HS-27A (cell line): Measurements from ENCODE around the gene NDUFS3.
"Not testable (repeated sequence)": the region's sequence is repeated elsewhere in the genome, so short reads cannot be mapped to it uniquely, and the experiment has no call there.

ENCODE experiments used
- DNase-seq: peaks from one replicate; pipeline ENCODE4 v3.0.0-alpha.2; 2012; ENCODE audit warnings: low read depth, missing footprints

The NDUFS3 gene

DNA sequence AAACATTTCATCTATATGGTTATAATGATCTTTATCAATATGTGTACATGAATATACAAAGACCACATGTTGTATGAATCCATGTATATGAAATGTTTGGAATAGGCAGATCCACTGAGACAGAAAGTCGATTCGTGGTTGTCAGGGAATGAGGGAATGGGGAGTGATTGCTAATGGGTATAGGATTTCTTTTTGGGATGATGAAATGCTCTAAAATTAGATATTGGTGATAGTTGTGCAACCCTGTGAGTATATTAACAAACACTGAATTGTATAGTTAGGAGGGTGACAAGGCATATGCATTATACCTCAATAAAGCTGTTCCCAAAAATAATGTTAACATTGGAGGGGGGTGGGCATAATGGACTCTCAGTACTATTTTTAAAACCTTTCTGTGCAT is 18.4 kb upstream of the NDUFS3 start:
- no peak for DNase-seq

DNA sequence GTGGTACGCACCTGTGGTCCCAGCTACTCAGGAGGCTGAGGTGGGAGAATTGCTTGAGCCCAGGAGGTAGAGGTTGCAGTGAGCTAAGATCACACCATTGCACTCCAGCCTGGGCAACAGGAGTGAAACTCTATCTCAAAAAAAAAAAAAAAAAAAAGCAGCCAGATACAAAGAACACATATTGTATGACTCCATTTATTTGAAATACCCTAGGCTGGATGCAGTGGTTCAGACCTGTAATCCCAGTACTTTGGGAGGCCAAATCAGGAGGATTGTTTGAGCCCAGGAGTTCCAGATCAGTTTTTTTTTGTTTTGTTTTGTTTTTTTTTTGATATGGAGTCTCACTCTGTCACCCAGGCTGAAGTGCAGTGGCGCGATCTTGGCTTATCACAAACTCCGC is 16.5 kb upstream of the NDUFS3 start:
- not testable (repeated sequence) for DNase-seq

DNA sequence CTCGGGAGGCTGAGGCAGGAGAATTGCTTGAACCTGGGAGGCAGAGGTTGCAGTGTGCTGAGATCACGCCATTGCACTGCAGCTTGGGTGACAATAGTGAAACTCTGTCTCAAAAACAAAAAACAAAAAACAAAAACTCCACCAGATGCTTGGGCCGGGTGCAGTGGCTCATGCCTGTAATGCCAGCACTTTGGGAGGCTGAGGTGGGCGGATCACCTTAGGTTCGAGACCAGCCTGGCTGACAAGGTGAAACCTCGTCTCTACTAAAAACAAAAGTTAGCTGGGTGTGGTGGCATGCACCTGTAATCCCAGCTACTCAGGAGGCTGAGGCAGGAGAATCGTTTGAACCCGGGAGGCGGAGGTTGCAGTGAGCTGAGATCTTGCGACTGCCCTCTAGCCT is 14.5 kb upstream of the NDUFS3 start:
- not testable (repeated sequence) for DNase-seq

DNA sequence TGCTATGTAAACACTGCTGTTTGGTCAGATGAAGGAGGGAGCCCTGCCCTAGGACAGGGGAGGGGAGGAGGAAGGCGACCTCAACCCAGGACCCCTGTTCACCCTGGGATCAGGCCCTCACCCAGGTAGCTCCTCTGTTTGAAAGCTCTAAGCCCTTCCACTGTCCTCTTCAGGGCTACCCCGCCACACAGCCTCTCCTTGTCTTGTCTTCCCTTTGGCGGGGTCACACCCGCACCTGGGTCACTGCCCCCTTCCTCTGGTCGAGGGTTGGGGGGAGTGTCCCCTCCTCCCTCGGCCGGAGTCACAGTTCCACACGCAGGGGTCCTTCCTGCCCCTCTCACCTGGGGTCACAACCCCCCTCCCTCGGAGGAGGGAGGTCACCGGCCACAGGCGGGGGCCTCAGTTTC is 13.9 kb upstream of the NDUFS3 start:
- DNase-seq: no peak

DNA sequence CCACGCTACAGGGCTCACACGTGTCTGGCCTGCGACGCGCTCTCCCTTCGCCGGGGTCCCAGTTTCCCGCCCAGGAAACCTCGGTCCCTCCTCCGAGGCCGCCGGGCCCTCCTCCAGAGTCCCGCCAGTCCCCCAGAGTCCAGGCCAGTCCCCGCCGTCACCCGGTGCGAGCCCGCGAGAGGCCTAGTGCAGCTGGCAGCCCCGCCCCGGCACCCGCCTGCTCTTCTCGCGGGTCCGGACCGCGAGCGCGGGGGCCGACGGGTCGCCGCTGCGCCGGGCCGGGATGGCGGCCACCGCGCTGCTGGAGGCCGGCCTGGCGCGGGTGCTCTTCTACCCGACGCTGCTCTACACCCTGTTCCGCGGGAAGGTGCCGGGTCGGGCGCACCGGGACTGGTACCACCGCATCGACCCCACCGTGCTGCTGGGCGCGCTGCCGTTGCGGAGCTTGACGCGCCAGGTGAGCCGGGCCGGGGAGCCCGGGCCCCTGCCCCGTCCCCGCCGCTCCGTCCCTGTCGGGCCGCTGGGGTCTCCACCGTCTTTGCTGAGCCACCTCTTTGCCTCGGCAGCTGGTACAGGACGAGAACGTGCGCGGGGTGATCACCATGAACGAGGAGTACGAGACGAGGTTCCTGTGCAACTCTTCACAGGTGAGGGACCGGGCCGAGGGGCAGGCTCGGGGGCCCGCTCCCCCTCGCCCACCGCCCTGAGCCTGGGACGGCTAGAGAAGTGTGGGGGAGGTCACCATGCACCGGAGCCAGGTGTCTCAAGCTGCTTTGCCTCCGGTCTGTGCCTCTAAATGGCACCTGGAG is 13.3 kb upstream of the NDUFS3 start, which contains the start of gene PTPMT1:
TSS of gene PTPMT1 (plus strand) at position 260 of the 809 bp plus-strand sequence. CDS start at position 284, 24 bp downstream.
- no peak for DNase-seq

DNA sequence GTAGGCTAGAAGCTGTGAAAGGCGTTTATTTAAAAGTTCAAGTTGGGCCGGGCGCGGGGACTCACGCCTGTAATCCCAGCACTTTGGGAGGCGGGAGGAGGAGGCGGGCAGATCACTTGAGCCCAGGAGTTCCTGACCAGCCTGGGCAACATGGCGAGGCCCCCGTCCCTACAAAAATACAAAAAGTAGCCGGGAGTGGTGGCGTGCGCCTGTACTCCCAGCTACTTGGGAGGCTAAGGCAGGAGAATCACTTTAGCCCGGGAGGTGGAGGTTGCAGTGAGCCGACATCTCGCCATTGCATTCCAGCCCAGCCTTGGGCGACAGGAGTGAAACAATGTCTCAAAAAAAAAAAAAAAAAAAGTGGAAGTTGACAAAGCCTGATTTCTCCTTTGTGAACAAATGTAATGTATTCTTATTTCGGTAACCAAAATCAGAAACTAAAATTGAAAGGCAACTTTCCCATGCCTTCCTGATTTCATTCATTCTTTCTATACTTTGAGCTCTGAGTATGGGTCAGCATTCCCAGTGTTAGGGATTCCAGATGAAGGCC is 12.7 kb upstream of the NDUFS3 start:
- DNase-seq: no peak

DNA sequence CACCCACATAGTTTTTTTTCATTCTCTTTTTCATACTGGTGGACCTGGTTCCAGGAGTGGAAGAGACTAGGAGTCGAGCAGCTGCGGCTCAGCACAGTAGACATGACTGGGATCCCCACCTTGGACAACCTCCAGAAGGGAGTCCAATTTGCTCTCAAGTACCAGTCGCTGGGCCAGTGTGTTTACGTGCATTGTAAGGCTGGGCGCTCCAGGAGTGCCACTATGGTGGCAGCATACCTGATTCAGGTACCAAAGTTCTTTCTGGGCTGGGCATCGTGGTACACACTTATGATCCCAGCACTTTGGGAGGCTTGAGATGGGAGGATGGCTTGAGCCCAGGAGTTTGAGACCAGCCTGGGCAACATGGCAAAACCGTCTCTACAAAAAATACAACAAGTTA is 9.2 kb upstream of the NDUFS3 start:
- no peak for DNase-seq

DNA sequence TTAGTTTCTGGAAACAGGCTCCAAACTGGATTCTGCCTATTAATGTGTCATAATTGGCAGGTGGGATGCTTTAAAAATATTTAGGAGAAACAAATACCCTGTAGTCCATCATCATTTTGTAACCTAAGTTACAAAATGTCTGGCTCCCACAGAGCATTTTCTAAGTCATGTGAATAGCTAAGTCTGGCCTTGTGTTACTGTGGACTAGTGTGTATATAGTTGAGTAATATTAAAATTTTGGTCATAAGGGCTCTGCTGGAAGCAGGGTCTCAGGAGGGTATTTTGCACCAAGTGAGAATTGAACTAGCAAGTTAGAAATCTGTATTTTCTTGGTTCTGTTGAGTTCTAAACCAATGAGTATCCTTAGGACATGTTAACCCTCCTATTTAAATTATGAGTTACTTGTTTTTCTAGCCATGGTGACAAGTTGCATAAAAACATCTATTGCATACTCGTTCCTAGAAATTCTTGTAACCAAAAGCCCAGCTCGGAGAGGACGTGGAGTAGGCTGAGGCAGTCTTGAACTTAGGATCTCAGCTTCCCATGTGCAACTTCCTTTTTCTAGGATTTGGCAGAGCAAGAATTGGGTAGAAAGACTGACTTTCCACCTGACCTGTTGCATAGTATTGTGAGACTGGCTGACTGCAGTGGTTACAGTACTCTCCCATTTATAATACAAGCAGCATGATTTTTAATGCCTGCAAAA is 8.1 kb upstream of the NDUFS3 start:
- DNase-seq: no peak

DNA sequence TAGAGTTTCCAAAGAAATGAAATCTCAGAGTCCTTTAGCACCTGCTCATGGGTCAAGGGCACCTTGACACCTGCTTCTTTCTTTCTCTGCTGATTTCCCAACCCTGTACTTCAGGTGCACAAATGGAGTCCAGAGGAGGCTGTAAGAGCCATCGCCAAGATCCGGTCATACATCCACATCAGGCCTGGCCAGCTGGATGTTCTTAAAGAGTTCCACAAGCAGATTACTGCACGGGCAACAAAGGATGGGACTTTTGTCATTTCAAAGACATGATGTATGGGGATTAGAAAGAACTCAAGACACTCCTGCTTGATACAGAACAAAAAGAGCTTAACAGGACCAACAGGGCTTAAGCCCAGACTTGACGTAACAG is 7.5 kb upstream of the NDUFS3 start:
- DNase-seq: no peak

DNA sequence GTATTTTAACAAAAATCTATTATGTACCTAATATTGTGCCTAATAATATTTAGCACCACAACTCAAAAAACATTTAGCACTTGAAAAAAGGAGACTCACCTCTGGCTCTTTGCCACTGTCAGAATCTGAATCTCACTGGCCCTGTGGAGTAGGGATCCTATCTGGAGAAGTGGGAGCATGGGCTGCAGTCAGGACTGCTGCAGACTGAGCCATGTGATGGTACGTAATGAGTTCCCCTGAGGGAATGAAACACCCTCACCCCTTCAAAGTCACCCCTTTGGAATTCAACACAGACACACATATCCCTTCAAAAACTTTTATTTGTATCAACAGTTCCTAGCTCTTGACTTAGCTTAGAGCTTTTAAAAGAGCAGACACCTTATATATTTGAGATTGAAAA is 7.0 kb upstream of the NDUFS3 start:
- DNase-seq: no peak

DNA sequence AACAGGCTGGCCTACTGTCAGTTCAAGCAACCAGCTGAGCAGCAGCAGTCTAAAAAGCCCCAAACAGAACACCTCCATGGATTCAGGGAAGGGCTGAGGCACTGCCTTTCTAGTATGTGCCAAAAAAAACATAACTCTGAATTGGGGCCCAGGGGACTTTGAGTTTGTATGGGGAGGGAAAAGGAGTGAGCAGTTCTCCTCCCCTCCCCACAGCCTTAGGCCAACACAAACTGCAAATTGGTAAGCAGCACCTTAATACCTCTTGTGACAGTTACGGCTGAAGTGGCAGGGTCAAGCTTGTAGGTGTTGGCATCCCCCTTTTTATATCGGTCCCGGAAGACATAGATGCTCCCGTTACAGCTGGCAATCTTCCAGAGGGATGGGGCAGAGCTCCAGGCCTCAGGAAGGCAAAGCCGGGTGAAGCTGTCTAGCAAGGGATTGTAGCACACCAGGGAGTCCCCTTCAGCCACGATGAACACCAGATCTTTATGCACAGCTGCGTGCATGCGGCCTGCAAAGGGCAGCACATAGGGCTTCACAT is 6.1 kb upstream of the NDUFS3 start:
- DNase-seq: no peak

DNA sequence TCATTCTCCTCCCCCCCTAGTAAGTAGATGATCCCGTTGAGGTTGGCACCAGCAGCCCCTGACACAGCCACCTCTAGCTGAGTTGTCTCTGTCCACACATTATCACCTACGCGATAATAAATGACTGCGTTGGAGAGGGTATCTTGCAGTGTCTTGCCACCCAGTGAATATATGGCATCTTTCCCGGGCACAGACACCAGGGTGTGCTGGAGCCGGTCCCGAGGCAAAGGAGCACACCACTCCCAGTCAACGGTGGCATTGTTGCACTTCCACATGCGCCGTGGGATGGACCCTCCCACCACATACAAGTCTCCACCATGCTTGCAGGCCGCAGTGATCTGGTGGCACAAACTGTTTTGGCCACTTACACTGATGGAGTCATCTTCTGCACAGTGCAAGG is 5.6 kb upstream of the NDUFS3 start:
- DNase-seq: no peak

DNA sequence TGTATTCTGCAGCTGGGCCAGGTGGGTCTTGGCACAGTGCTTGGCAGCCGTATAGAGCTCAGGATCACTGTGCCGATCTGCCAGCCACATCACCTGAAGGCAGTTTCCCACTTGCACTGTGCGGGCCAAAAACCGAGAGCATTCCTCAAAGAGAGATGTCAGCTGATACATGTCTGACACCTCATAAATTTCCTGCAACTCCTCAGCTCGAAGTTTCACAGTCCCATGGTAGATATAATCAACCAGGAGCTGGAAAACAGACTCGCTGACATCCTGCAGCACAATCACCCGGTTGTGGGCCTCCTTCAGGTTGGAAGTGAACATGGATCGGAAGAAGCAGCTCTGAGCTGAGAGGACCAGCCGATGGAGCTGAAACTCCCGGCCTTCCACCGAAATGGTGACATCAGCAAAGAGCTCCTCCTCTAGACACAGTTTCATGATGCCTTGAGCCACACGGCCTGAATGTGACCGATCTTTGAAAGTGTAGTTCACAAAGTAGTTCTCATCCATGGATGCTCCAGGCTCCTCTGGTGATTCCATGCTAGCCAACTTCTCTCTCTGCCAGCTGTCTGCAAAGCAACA is 1.3 kb upstream of the NDUFS3 start:
- no peak for DNase-seq

DNA sequence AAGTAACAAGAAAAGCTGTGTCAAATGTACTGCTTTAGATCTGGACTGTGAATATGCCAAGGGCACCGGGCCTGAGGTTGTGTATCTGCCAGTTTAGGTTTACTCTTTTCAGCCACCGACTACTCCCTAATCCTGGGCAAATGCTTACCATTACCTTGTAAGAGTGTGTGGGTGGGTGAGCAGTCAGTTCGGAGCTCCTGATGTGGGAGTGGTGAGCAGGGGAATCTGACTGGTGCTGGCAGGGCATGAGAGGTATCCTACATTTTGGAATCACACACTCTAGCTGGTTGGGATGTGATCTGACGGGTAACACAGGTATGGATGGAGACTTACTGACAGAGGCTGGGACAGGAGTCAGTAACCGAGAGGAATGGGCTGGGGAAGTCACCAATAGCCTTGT is 5.0 kb downstream of the NDUFS3 start:
- DNase-seq: no peak

DNA sequence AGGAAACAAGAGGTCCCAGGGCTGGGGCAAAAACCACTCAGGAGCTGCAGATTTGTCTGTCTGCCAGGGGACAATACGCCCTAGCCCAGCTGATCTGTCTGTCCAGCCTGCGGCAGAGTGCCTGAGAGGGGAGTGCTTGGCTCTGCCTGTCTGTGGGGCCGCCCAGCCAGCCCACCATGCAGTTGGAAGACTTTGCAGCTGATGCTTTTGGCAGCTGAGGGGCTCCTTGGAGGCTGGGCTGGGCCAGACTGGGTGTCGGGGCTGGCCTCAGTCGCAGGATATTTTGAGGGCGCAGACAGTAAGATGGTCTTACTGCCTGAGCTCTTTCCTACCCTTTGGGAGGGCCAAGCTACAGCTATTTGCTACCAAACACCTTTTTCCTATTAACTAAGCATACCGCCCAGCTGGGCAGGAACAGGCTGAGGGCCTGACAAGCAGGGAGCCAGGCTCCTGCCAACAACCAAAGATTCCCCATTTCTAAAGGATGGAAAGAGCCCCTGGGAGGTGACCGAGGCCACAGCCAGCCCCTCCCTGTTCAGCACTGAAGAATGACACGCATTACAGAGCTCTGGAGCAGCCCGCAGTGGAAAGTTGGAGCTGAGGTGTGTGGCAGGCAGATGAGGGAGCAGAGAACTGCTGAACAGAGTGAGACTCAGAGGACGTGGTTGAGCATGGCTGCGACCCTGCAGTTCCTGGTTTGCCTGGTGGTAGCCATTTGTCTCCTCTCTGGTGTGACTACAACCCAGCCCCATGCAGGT is 7.4 kb downstream of the NDUFS3 start, which contains the start of gene FAM180B:
TSS of gene FAM180B (plus strand) at position 581 of the 758 bp plus-strand sequence. CDS start at position 672, 91 bp downstream.
- no peak for DNase-seq

DNA sequence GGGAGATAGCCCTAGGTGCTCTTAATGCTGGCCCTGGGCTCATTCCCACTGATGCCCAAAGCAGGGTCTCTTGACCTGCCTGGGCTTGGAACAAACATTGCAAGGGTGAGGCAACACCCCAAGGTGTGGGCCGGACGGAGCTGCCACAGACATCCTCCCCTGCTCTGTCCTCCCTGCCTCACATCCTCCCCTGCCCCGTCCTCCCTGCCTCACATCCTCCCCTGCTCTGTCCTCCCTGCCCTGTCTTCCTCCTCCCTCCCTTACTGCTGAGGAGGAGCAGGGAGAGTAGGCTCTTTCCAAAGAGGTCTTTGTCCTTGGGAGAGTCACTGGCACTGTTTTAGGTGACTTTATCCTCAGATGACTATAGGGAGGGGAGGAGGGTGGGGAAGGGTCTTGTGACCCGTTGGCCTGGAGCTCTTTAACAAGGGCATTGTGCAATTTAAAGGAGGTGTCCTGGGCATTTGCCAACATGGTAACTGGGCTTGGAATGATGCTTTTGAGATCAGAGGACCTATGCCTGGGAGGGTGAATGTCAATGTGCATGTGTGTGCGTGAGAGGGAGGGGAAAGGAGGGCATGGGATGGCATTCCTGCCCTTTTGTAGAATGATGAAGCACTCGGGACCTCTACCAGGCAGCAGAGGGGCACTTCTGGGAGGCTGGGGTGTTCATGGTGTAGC is 8.3 kb downstream of the NDUFS3 start:
- no peak for DNase-seq

DNA sequence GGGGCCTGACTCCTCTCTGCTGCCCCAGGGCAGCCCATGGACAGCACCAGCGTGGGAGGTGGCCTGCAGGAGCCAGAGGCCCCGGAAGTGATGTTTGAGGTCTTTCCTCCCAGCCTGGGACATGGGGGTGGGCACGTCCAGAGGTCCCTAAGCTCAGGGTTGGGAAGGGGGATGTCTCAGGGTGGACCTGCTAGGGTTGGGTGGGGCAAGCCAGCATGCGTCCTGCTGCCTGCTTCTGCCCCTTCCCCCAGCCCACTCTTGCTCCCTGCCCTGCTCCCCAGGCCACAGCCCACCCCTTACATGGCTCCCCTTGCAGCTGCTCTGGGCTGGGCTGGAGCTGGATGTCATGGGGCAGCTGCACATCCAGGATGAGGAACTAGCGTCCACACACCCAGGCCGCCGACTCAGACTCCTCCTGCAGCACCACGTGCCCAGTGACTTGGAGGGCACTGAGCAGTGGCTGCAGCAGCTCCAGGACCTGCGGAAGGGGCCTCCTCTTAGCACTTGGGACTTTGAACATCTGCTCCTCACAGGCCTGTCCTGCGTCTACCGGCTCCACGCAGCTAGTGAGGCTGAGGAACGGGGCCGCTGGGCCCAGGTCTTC is 9.0 kb downstream of the NDUFS3 start:
- no peak for DNase-seq

DNA sequence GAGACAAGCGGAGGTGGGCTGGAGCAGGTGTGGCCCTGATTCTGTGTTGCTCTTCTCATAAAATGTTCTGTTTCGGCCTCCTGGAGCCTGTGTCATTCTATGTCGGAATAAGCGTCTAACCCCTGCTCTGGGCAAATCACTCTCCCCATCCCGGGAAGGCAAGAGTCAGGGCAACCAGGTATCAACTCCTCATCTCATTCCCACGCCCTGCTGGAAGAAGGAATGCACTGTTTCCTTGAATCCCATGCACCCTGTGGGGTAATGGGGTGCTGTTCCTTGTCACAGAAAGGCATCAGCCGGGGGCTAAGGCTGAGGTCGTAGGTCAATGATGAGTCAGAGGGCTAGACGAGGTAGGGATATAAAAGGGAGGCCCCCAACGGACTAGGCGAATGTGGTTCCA is 10.2 kb downstream of the NDUFS3 start:
- no peak for DNase-seq

DNA sequence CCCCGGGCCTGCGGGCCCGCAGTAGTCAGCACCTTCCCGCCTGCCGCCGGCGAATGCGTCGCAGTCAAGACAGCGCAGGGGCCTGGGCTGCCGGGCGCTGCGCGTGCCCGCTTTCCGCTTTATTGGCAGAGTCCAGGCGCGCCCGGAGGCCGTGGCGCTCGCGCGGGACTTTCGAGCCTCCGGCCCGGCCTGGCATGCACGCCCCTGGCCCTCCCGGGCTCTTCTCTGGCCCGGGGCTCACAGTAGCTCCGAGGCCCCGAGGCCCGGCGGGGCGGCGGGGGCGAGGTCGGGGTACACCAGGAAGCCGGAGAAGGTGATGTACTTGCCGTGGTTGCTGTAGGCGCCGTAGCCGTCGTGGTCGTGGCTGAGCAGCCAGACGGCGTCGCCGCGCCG is 10.7 kb downstream of the NDUFS3 start:
- no peak for DNase-seq

DNA sequence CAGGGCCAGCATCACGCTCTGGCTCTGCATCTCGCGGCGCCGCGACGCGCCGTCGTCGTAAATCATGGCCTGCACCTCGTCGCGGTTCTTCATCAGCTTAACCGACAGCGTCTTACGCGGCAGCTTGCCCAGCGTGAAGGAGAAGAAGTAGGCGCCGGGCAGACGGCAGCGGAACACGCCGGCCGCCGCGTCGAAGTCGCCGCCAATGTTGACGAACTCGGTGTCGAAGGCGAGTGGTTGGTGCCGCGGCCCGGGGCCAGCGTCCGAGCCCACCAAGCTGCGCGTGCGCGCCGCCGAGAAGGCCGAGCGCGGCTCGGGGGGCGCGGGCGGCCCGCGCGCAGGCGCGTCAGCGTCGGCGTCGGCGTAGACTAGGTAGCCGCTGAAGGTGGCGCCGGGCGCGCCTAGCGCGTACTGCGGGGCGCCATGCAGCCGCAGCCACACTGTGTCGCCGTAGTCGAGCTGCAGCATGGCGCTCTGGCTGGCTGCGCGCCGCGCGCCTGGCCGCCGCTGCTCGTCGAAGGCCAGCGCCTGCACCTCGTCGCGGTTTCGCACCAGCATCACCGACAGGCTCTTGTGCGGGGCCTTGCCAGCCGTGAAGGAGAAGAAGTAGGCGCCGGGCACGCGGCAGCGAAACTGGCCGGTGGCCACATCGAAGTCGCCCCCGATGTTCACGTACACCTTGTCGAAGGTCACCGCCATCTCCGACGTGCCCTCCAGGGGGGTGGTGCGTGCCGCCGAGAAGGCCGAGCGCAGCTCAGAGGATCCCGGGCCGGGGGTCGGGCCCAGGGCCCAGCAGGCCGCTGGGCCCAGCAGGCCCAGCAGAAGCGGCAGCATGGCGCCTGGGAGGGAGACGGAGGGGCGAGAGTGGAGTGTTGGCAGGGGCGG is 11.3 kb downstream of the NDUFS3 start:
- DNase-seq: no peak
